SK-N-SH treated with all-trans-retinoic acid at 6 μM for 48 hours (cell line): ENCODE data around the gene CLSTN3.

Source experiments
- ARNTL ChIP-seq: fragments of 450-650 bp; formaldehyde crosslinking; IDR thresholded peaks from 2 replicates; pipeline ENCODE4 v1.5.0; 2020; ENCODE audit warnings: low read depth, mild to moderate bottlenecking, moderate library complexity, borderline replicate concordance
- OSR1 ChIP-seq: fragments of 250-450 bp; sonication (Bioruptor Pico); IDR thresholded peaks from 2 replicates; pipeline ENCODE4 v1.8.0; 2022; ENCODE audit warnings: moderate library complexity, mild to moderate bottlenecking, inconsistent platforms
- TF ChIP-seq, protein P1 (sequence below): fragments of 250-450 bp; sonication (Bioruptor Pico); IDR thresholded peaks from 2 replicates; pipeline ENCODE4 v1.5.1; 2021; ENCODE audit warnings: mild to moderate bottlenecking, moderate library complexity
- TF ChIP-seq, protein P2 (sequence below): fragments of 250-450 bp; sonication (Bioruptor Pico); IDR thresholded peaks from 2 replicates; pipeline ENCODE4 v1.8.0; 2020; ENCODE audit warnings: mild to moderate bottlenecking, moderate library complexity, borderline replicate concordance

DNA sequence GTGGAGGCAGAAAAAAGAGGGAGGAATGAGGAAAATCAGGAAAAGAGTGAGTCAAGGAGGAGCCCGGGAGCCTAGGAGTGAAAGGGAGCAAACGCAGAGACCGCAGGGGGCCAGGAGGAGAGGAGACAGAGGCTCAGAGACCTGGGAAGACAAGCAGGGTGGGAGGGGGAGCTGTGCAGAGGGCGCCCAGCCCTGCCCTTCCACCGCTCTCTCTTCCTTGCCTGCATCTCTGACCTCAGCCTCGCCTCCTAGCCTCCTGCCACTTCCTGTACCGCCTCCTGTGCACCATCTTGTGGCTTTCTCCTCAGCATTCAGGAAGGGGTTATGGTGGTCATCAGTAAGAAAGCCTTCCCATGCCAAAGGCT is 1.3 kb downstream of the CLSTN3 start:
- TF ChIP-seq OSR1 (CRISPR knock-in tag) = no peak
- no peak for TF ChIP-seq ARNTL (CRISPR knock-in tag)
- TF ChIP-seq, protein P1, sequence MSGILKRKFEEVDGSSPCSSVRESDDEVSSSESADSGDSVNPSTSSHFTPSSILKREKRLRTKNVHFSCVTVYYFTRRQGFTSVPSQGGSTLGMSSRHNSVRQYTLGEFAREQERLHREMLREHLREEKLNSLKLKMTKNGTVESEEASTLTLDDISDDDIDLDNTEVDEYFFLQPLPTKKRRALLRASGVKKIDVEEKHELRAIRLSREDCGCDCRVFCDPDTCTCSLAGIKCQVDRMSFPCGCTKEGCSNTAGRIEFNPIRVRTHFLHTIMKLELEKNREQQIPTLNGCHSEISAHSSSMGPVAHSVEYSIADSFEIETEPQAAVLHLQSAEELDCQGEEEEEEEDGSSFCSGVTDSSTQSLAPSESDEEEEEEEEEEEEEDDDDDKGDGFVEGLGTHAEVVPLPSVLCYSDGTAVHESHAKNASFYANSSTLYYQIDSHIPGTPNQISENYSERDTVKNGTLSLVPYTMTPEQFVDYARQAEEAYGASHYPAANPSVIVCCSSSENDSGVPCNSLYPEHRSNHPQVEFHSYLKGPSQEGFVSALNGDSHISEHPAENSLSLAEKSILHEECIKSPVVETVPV (CRISPR knock-in tag) = no peak
- TF ChIP-seq, protein P2, sequence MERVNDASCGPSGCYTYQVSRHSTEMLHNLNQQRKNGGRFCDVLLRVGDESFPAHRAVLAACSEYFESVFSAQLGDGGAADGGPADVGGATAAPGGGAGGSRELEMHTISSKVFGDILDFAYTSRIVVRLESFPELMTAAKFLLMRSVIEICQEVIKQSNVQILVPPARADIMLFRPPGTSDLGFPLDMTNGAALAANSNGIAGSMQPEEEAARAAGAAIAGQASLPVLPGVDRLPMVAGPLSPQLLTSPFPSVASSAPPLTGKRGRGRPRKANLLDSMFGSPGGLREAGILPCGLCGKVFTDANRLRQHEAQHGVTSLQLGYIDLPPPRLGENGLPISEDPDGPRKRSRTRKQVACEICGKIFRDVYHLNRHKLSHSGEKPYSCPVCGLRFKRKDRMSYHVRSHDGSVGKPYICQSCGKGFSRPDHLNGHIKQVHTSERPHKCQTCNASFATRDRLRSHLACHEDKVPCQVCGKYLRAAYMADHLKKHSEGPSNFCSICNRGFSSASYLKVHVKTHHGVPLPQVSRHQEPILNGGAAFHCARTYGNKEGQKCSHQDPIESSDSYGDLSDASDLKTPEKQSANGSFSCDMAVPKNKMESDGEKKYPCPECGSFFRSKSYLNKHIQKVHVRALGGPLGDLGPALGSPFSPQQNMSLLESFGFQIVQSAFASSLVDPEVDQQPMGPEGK (CRISPR knock-in tag) = no peak
